DOHH2 (cell line): Measurements from ENCODE around the gene P4HB.

ENCODE experiments used
- H3F3A ChIP-seq: fragments of 200-600 bp; sonication (generic), shearing (Covaris generic); 2 replicates; pipeline ENCODE4 v1.6.0; 2016; ENCODE audit warnings: antibody characterized with exemption, mild to moderate bottlenecking; ENCODE audit not compliant: control insufficient read depth, insufficient read depth
- H3K27ac ChIP-seq: fragments of 200-600 bp; sonication (generic); 2 replicates; pipeline ENCODE4 v1.5.1; 2014; ENCODE audit warnings: low read depth, mild to moderate bottlenecking, low read length, moderate library complexity
- H3K27me3 ChIP-seq: fragments of 200-600 bp; sonication (generic); 2 replicates; pipeline ENCODE4 v1.6.1; 2014; ENCODE audit warnings: mild to moderate bottlenecking, low read length, mixed read lengths; ENCODE audit not compliant: control insufficient read depth
- H3K36me3 ChIP-seq: fragments of 200-600 bp; sonication (generic); 2 replicates; pipeline ENCODE4 v1.6.1; 2014; ENCODE audit warnings: mild to moderate bottlenecking, low read length, moderate library complexity, mixed read lengths; ENCODE audit not compliant: control insufficient read depth
- H3K4me1 ChIP-seq: fragments of 200-600 bp; sonication (generic); 2 replicates; pipeline ENCODE4 v1.6.1; 2014; ENCODE audit warnings: mild to moderate bottlenecking, low read length, mixed read lengths; ENCODE audit not compliant: control insufficient read depth
- H3K4me2 ChIP-seq: fragments of 200-600 bp; sonication (generic); 2 replicates; pipeline ENCODE4 v1.6.0; 2014; ENCODE audit warnings: mild to moderate bottlenecking, low read length, moderate library complexity
- H3K4me3 ChIP-seq: fragments of 200-600 bp; sonication (generic); 2 replicates; pipeline ENCODE4 v1.5.1; 2014; ENCODE audit warnings: mild to moderate bottlenecking, low read length, mixed read lengths
- H3K79me2 ChIP-seq: fragments of 200-600 bp; sonication (generic); 2 replicates; pipeline ENCODE4 v1.6.1; 2014; ENCODE audit warnings: mild to moderate bottlenecking, low read length, mixed read lengths; ENCODE audit not compliant: control insufficient read depth
- H3K9me2 ChIP-seq: fragments of 200-600 bp; sonication (generic); replicated peaks from 2 replicates; pipeline ENCODE4 v1.6.1; 2014; ENCODE audit warnings: mild to moderate bottlenecking, low read length, mixed read lengths; ENCODE audit not compliant: control insufficient read depth
- H3K9me3 ChIP-seq: fragments of 200-600 bp; sonication (generic); 2 replicates; pipeline ENCODE4 v1.6.1; 2014; ENCODE audit warnings: antibody characterized with exemption, low read length, mixed read lengths; ENCODE audit not compliant: control insufficient read depth, insufficient read depth
- H4K20me1 ChIP-seq: fragments of 200-600 bp; sonication (generic); 2 replicates; pipeline ENCODE4 v1.6.0; 2014; ENCODE audit warnings: low read depth, mild to moderate bottlenecking, antibody characterized with exemption, low read length, moderate library complexity; ENCODE audit not compliant: control insufficient read depth, insufficient read depth
- EZH2phosphoT487 ChIP-seq: fragments of 200-600 bp; sonication (generic); IDR thresholded peaks from 2 replicates; pipeline ENCODE4 v1.6.1; 2017; ENCODE audit warnings: borderline replicate concordance, mild to moderate bottlenecking, antibody characterized with exemption, low read length, moderate library complexity, mixed read lengths
- TF ChIP-seq, protein P1 (sequence below): fragments of 200-600 bp; sonication (generic); IDR thresholded peaks from one replicate; pipeline ENCODE4 v1.5.1; 2014; ENCODE audit warnings: antibody characterized with exemption, mild to moderate bottlenecking, low read depth, low read length; ENCODE audit not compliant: poor library complexity, severe bottlenecking

P4HB gene

DNA sequence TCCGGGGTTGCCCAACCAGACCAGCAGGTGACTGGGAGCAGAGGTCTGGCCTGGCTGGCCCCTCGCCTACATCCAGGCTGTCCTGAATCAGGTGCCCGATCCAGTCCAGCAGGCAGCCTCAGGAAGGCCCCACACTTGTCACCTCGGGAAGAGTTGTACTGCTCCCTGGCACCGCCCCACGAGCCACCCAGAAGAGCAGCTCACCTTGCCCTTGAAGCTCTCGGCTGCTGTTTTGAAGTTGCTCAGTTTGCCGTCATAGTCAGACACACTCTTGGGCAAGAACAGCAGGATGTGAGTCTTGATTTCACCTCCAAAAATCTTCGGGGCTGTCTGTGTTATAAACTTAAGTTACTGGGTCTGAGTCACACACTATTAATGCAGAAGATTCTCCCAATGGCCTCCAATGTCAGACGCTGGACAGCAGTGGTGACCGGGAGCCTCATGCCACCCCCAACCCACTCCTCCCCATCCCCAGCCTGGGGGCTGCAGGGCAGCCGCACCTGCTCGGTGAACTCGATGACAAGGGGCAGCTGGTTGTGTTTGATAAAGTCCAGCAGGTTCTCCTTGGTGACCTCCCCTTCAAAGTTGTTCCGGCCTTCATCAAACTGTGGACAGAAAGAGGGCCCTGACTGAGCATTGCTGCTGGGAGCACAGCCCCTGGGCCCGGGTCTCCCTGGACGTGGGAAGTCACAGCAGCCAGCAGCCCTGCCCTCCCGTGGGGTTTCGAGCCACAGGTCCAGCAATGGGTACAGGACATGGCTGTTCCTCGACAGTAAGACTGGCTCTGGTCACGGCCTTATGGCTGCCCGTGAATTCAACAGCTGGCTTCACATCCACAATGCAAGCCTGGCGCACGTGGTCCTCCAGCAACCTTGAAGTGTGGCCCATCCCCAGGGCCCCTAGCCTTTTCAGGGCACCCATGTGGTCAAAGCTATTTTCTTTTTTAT is 13.3 kb downstream of the P4HB start:
- H3K4me3 ChIP-seq = no peak overlapping the region
- no peaks in the 10 kb centered on the region for H3F3A ChIP-seq
- no peaks in the 10 kb centered on the region for H4K20me1 ChIP-seq
- H3K4me1 ChIP-seq = no peaks in the 10 kb centered on the region
- TF ChIP-seq, protein P1, sequence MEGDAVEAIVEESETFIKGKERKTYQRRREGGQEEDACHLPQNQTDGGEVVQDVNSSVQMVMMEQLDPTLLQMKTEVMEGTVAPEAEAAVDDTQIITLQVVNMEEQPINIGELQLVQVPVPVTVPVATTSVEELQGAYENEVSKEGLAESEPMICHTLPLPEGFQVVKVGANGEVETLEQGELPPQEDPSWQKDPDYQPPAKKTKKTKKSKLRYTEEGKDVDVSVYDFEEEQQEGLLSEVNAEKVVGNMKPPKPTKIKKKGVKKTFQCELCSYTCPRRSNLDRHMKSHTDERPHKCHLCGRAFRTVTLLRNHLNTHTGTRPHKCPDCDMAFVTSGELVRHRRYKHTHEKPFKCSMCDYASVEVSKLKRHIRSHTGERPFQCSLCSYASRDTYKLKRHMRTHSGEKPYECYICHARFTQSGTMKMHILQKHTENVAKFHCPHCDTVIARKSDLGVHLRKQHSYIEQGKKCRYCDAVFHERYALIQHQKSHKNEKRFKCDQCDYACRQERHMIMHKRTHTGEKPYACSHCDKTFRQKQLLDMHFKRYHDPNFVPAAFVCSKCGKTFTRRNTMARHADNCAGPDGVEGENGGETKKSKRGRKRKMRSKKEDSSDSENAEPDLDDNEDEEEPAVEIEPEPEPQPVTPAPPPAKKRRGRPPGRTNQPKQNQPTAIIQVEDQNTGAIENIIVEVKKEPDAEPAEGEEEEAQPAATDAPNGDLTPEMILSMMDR = no peak
- no peaks in the 10 kb centered on the region for H3K9me3 ChIP-seq
- H3K27ac ChIP-seq = no peak overlapping the region
- no peaks in the 10 kb centered on the region for H3K9me2 ChIP-seq
- H3K4me2 ChIP-seq = no peak overlapping the region
- peaks cover 66% of the 10 kb centered on the region for H3K36me3 ChIP-seq
- peaks cover 9% of the 10 kb centered on the region for H3K79me2 ChIP-seq
- H3K27me3 ChIP-seq = no peaks in the 10 kb centered on the region

DNA sequence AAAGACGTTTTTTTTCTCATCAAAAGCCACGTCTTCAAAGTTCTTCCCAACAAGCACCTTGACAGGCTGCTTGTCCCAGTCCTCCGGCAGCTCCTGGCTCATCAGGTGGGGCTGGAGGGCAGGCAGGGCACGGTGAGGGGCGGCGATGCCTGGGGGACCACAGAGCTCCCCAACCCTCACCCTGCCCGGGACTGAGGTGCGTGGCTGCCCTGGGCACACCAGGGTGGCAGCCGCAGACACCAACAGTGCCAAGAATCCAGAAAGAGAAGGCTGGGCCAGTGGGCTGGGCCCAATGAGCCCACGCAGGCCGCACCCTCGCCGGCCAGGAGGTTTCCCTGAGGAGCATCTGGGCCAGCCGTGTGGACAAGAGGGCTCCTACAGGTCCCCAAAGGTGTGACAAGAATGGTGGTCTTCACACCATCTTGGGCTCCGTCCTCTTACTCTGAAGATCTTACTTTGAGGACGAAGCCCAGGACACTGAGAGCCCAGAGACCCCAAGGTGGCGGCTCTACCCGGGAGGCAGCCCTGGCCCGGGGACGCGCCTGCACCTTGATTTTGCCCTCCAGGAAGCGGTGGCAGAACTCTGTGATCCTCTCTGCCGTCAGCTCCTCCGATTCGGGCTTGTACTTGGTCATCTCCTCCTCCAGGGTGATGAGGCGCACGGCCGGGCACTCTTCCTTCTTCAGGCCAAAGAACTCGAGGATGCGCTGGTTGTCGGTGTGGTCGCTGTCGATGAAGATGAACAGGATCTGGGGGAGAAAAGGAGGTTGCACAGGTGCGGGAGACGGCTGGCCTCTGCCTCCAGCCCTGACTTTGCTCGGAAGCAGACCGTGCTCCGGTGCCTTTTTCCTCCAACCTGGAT is 14.2 kb downstream of the P4HB start:
- Histone ChIP-seq H3K79me2 (peaks cover under 1% of the 10 kb centered on the region), H3K27ac (no peak overlapping the region), H3K9me3 (no peaks in the 10 kb centered on the region), H3K36me3 (peaks cover 57% of the 10 kb centered on the region), H4K20me1 (no peaks in the 10 kb centered on the region), H3F3A (no peaks in the 10 kb centered on the region), H3K4me3 (no peak overlapping the region), H3K4me2 (no peak overlapping the region), H3K4me1 (no peaks in the 10 kb centered on the region), H3K9me2 (no peaks in the 10 kb centered on the region), H3K27me3 (no peaks in the 10 kb centered on the region)
- TF ChIP-seq EZH2phosphoT487 = no peak
- TF ChIP-seq, protein P1 = no peak

DNA sequence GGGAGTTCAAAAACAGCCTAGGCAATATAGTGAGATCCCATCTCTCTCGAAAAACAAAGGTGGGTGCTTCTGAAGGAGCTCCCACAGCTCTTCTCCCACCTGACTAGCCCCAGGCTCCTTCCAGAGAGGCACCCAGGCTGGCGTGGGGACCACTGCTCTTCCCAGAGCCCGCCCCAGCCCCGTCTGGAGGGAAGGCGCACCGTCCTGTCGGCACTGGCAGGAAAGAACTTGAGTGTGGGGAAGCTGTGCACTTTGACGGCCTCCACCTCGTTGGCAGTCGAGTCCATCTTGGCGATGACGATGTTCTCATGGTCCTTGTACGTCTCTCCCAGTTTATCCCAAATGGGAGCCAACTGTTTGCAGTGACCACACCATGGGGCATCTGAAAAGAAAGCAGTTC is 15.0 kb downstream of the P4HB start:
- Histone ChIP-seq H3K27me3 (no peaks in the 10 kb centered on the region), H3K9me2 (no peaks in the 10 kb centered on the region), H3K36me3 (peaks cover 55% of the 10 kb centered on the region), H3K4me1 (no peaks in the 10 kb centered on the region), H4K20me1 (no peaks in the 10 kb centered on the region), H3K4me3 (no peak overlapping the region), H3K9me3 (no peaks in the 10 kb centered on the region), H3F3A (no peaks in the 10 kb centered on the region), H3K4me2 (no peak overlapping the region), H3K27ac (no peak overlapping the region), H3K79me2 (no peaks in the 10 kb centered on the region)
- TF ChIP-seq, protein P1 = no peak
- no peak for TF ChIP-seq EZH2phosphoT487
